Activated naive CD4-positive, alpha-beta T cell (primary cell): ENCODE data around the gene MAST4.
"Not testable (repeated sequence)": the region's sequence is repeated elsewhere in the genome, so short reads cannot be mapped to it uniquely, and the experiment has no call there.

ENCODE experiments used
- DNase-seq, 4 experiments: peaks; one replicate each; lab custom pipeline; 2025; lab: John Stamatoyannopoulos, UW

The MAST4 gene

GRCh38 chr5:66742896-66743247, 146.7 kb downstream of the MAST4 start:
- DNase-seq: no peak

- no peak for DNase-seq
Measured at GRCh38 chr5:66743344-66743743, 147.2 kb downstream of the MAST4 start.

- no peak for DNase-seq
Measured at GRCh38 chr5:66744040-66744439, 147.8 kb downstream of the MAST4 start.

GRCh38 chr5:66745297-66745696, 149.1 kb downstream of the MAST4 start:
- DNase-seq: no peak

- no peak for DNase-seq
Measured at GRCh38 chr5:66747607-66748006, 151.4 kb downstream of the MAST4 start.

GRCh38 chr5:66752668-66753067, 156.5 kb downstream of the MAST4 start:
- not testable (repeated sequence) for DNase-seq

- no peak for DNase-seq
Measured at GRCh38 chr5:66757219-66757833, 161.1 kb downstream of the MAST4 start.

GRCh38 chr5:66757834-66758371, 161.7 kb downstream of the MAST4 start:
- DNase-seq: no peak

GRCh38 chr5:66769030-66769733, 173.0 kb downstream of the MAST4 start:
- DNase-seq: no peak

GRCh38 chr5:66769839-66770617, 173.8 kb downstream of the MAST4 start:
- no peak for DNase-seq

- DNase-seq: no peak
Measured at GRCh38 chr5:66777868-66778267, 181.7 kb downstream of the MAST4 start.

- no peak for DNase-seq
Measured at GRCh38 chr5:66779528-66779927, 183.3 kb downstream of the MAST4 start.

- no peak for DNase-seq
Measured at GRCh38 chr5:66788556-66788955, 192.4 kb downstream of the MAST4 start.

GRCh38 chr5:66789434-66789833, 193.2 kb downstream of the MAST4 start:
- no peak for DNase-seq

GRCh38 chr5:66793049-66793448, 196.9 kb downstream of the MAST4 start:
- DNase-seq: no peak

- no peak for DNase-seq
Measured at GRCh38 chr5:66795682-66796081, 199.5 kb downstream of the MAST4 start.

GRCh38 chr5:66796305-66797292, 200.4 kb downstream of the MAST4 start:
- no peak for DNase-seq

GRCh38 chr5:66802941-66803340, 206.7 kb downstream of the MAST4 start:
- DNase-seq: no peak

- DNase-seq: no peak
Measured at GRCh38 chr5:66805514-66806430, 209.6 kb downstream of the MAST4 start.

- DNase-seq: no peak
Measured at GRCh38 chr5:66807743-66808142, 211.6 kb downstream of the MAST4 start.

GRCh38 chr5:66808663-66809062, 212.5 kb downstream of the MAST4 start:
- no peak for DNase-seq
